Gastroesophageal sphincter (tissue), 4 donors: ENCODE measurements around the gene BLZF1. TPM values are rescaled to one million over a fixed set of nuclear protein-coding genes. Genes with fewer than 3 reads are reported as not detected.
A peak's percentile ranks its signal among the peaks of the same experiment; 100 is the strongest.

Experiments used
- ATAC-seq: fragments of 150-250 bp; one replicate; pipeline ENCODE4 v1.9.1; 2016; ENCODE audit warnings: mild to moderate bottlenecking, moderate library complexity
- H3K27ac ChIP-seq, 4 donors: fragments of 200-600 bp; sonication (generic) in 3 of 4; 1 replicate in 3 of 4; 2 replicates in 1 of 4; pipeline ENCODE4 v1.5.1; 2016 to 2019
- H3K27me3 ChIP-seq: fragments of 200-600 bp; sonication (generic); one replicate; pipeline ENCODE4 v1.5.1; 2019
- H3K36me3 ChIP-seq, 2 donors: fragments of 200-600 bp; sonication (generic); one replicate each; pipeline ENCODE4 v1.5.1; 2019; ENCODE audit warnings: control low read depth in 1 of 2
- H3K4me1 ChIP-seq, 3 donors: fragments of 200-600 bp; sonication (generic); 1 replicate in 2 of 3; 2 replicates in 1 of 3; pipeline ENCODE4 v1.5.1; 2016 to 2019; ENCODE audit warnings: control low read depth in 2 of 3
- H3K4me3 ChIP-seq, 2 donors: fragments of 200-600 bp; sonication (generic); one replicate each; pipeline ENCODE4 v1.5.1; 2019; ENCODE audit warnings: mild to moderate bottlenecking in 1 of 2, moderate library complexity in 1 of 2
- H3K9me3 ChIP-seq, 3 donors: fragments of 200-600 bp; sonication (generic); one replicate each; pipeline ENCODE4 v1.5.1; 2017 to 2019; ENCODE audit warnings: control low read depth in 2 of 3
- CTCF ChIP-seq, 4 experiments: fragments of 200-600 bp in 2 of 4; fragments of 450-650 bp in 2 of 4; sonication (generic) in 1 of 4; IDR thresholded peaks; one replicate each; pipeline ENCODE4 v1.5.1; 2017 to 2019; ENCODE audit warnings: antibody characterized with exemption in 4 of 4, mild to moderate bottlenecking in 2 of 4, moderate library complexity in 2 of 4
- EP300 ChIP-seq: sonication (generic); formaldehyde crosslinking; IDR thresholded peaks from one replicate; pipeline ENCODE4 v1.6.1; 2017; ENCODE audit warnings: antibody characterized with exemption, mild to moderate bottlenecking
- POLR2A ChIP-seq, 2 donors: fragments of 450-650 bp; IDR thresholded peaks; one replicate each; pipeline ENCODE4 v1.6.1; 2017; ENCODE audit warnings: antibody characterized with exemption in 2 of 2, mild to moderate bottlenecking in 2 of 2, moderate library complexity in 1 of 2
- POLR2AphosphoS5 ChIP-seq: sonication (generic); formaldehyde crosslinking; IDR thresholded peaks from one replicate; pipeline ENCODE4 v1.6.1; 2017; ENCODE audit warnings: antibody characterized with exemption
- WGBS, 2 donors: methylation state at CpG; one replicate each; pipeline ENCODE4 v1.1.5; 2018; ENCODE audit warnings: low coverage in 1 of 2; 5-methylcytosine and 5-hydroxymethylcytosine counted together
- total RNA-seq, 4 donors: library from RNA; depleted of rRNA; stranded (reverse); fragments of >200 nt; gene quantifications; one replicate each; pipeline ENCODE4 v1.1.0, GENCODE V29; 2016

Gene BLZF1
- total RNA-seq, 4 donors from 2014 or later, result 36.5 to 46.9 (median 37.3) TPM

- TF ChIP-seq POLR2AphosphoS5, result no peak
- no peak for TF ChIP-seq POLR2A (IDR thresholded peaks at IDR 0.05)
- no peak for TF ChIP-seq EP300
- no peak for TF ChIP-seq CTCF (IDR thresholded peaks at IDR 0.05)
- no peak overlapping the region for H3K4me3 ChIP-seq
- no peak for ATAC-seq
- H3K27me3 ChIP-seq, result no peaks in the 10 kb centered on the region
- 100% methylated on average over 1 of the region's 1 CpG; no CpG with 5 or more reads in 1 of the 2 donors for WGBS, 2 donors
- no peaks in the 10 kb centered on the region for H3K9me3 ChIP-seq
- no peaks in the 10 kb centered on the region for H3K36me3 ChIP-seq
- no peaks in the 10 kb centered on the region for H3K4me1 ChIP-seq
- no peak overlapping the region for H3K27ac ChIP-seq
These were observed 22.5 kb upstream of the BLZF1 start for GRCh38 chr1:169345511-169345910.

- ATAC-seq, result no peak
- H3K27ac ChIP-seq, result no peak overlapping the region
- H3K27me3 ChIP-seq, result no peaks in the 10 kb centered on the region
- H3K36me3 ChIP-seq, result no peaks in the 10 kb centered on the region
- H3K4me1 ChIP-seq, result no peaks in the 10 kb centered on the region
- H3K9me3 ChIP-seq, result no peaks in the 10 kb centered on the region
- WGBS, 2 donors, result 90 to 97% methylated on average over 3 of the region's 3 CpGs
- no peak for TF ChIP-seq POLR2AphosphoS5
- TF ChIP-seq POLR2A (IDR thresholded peaks at IDR 0.05), result no peak
- TF ChIP-seq CTCF (IDR thresholded peaks at IDR 0.05), result no peak
- H3K4me3 ChIP-seq, result no peak overlapping the region
These were observed 21.9 kb upstream of the BLZF1 start for GRCh38 chr1:169346036-169346589.

- ATAC-seq, result no peak
- 81 to 89% methylated on average over 2 of the region's 2 CpGs for WGBS, 2 donors
- H3K4me1 ChIP-seq, result no peaks in the 10 kb centered on the region
- no peak overlapping the region for H3K4me3 ChIP-seq
- H3K36me3 ChIP-seq, result no peaks in the 10 kb centered on the region
- no peaks in the 10 kb centered on the region for H3K27me3 ChIP-seq
- H3K9me3 ChIP-seq, result peaks cover 0 to under 1% (median 0%) of the 10 kb centered on the region in 3 donors
- TF ChIP-seq EP300 (no peak), POLR2AphosphoS5 (no peak), POLR2A (IDR thresholded peaks at IDR 0.05) (no peak), CTCF (IDR thresholded peaks at IDR 0.05) (no peak)
- H3K27ac ChIP-seq, result no peak overlapping the region
These were observed 20.2 kb upstream of the BLZF1 start for GRCh38 chr1:169347688-169348382.

GRCh38 chr1:169348383-169349036, 19.5 kb upstream of the BLZF1 start:
- H3K4me3 ChIP-seq, result no peak overlapping the region
- H3K27ac ChIP-seq, result no peak overlapping the region
- H3K27me3 ChIP-seq, result no peaks in the 10 kb centered on the region
- no peak for ATAC-seq
- no peaks in the 10 kb centered on the region for H3K36me3 ChIP-seq
- TF ChIP-seq EP300 (no peak), POLR2A (IDR thresholded peaks at IDR 0.05) (no peak), POLR2AphosphoS5 (no peak), CTCF (IDR thresholded peaks at IDR 0.05) (peak; percentile 75 to 79 (median 76))
- no peaks in the 10 kb centered on the region for H3K4me1 ChIP-seq
- WGBS, 2 donors, result 34 to 38% methylated on average over 5 of the region's 5 CpGs
- peaks cover 0 to 7% (median 0%) of the 10 kb centered on the region in 3 donors for H3K9me3 ChIP-seq

GRCh38 chr1:169360415-169360814, 7.6 kb upstream of the BLZF1 start:
- TF ChIP-seq CTCF (IDR thresholded peaks at IDR 0.05), result no peak
- TF ChIP-seq POLR2AphosphoS5, result no peak
- no peak for TF ChIP-seq EP300
- no peak for TF ChIP-seq POLR2A (IDR thresholded peaks at IDR 0.05)
- H3K36me3 ChIP-seq, result no peaks in the 10 kb centered on the region
- no peak for ATAC-seq
- H3K4me1 ChIP-seq, result no peaks in the 10 kb centered on the region
- WGBS, 2 donors, result 92 to 100% methylated on average over 1 of the region's 1 CpG
- H3K4me3 ChIP-seq, result no peak overlapping the region
- H3K27me3 ChIP-seq, result no peaks in the 10 kb centered on the region
- no peak overlapping the region for H3K27ac ChIP-seq
- no peaks in the 10 kb centered on the region for H3K9me3 ChIP-seq
